CD4-positive, alpha-beta memory T cell (primary cell): ENCODE results near the gene INSIG1. TPM values are rescaled to one million over a fixed set of nuclear protein-coding genes. Genes with fewer than 3 reads are reported as not detected.

Experiments
- CTCF ChIA-PET: fragments of 350-600 bp; sonication (Branson Sonifier 250); formaldehyde crosslinking; loops from one replicate; lab custom pipeline; 2021; ENCODE audit warnings: inconsistent platforms; ENCODE audit not compliant: partially characterized antibody; lab: Charles Lee
- POLR2A ChIA-PET: fragments of 350-600 bp; sonication (Branson Sonifier 250); formaldehyde crosslinking; loops from one replicate; lab custom pipeline; 2021; ENCODE audit not compliant: partially characterized antibody; lab: Charles Lee
- DNase-seq, 5 donors: peaks; one replicate each; pipeline versions ENCODE4 v3.0.0 to v3.0.0-alpha.2; 2020 to 2022; ENCODE audit warnings: mixed read lengths in 1 of 5
- H3K27ac ChIP-seq: one replicate; pipeline ENCODE4 v1.7.0; 2013; ENCODE audit warnings: low read depth, low read length
- H3K27me3 ChIP-seq: 2 replicates; pipeline ENCODE4 v1.7.0; 2013; ENCODE audit warnings: mild to moderate bottlenecking, low read length, moderate library complexity; ENCODE audit not compliant: insufficient read depth
- H3K36me3 ChIP-seq: 2 replicates; pipeline ENCODE4 v1.7.0; 2013; ENCODE audit warnings: mild to moderate bottlenecking, low read length, moderate library complexity; ENCODE audit not compliant: insufficient read depth
- H3K4me1 ChIP-seq: 2 replicates; pipeline ENCODE4 v1.7.0; 2013; ENCODE audit warnings: mild to moderate bottlenecking, low read length, moderate library complexity; ENCODE audit not compliant: insufficient read depth
- H3K4me3 ChIP-seq, 2 donors: one replicate each; pipeline ENCODE4 v1.7.0; 2013; ENCODE audit warnings: low read length in 2 of 2, mild to moderate bottlenecking in 1 of 2
- H3K9me3 ChIP-seq, 2 donors: one replicate each; pipeline ENCODE4 v1.7.0; 2013; ENCODE audit warnings: low read length in 2 of 2, control low read depth in 1 of 2; ENCODE audit not compliant: control insufficient read depth in 1 of 2
- H3K27ac Mint-ChIP-seq, 7 donors: one replicate each; pipeline ENCODE4 v1.8.0; 2020 to 2021; ENCODE audit warnings: mixed read lengths in 7 of 7, mild to moderate bottlenecking in 6 of 7, inconsistent platforms in 3 of 7, moderate library complexity in 3 of 7
- H3K27me3 Mint-ChIP-seq, 2 donors: one replicate each; pipeline ENCODE4 v1.8.0; 2020 to 2021; ENCODE audit warnings: mixed read lengths in 2 of 2
- H3K36me3 Mint-ChIP-seq, 2 donors: one replicate each; pipeline ENCODE4 v1.8.0; 2020 to 2021; ENCODE audit warnings: mixed read lengths in 2 of 2, inconsistent platforms in 1 of 2, mild to moderate bottlenecking in 1 of 2
- H3K4me1 Mint-ChIP-seq, 4 donors: one replicate each; pipeline ENCODE4 v1.8.0; 2020 to 2021; ENCODE audit warnings: mixed read lengths in 4 of 4, mild to moderate bottlenecking in 1 of 4
- H3K4me3 Mint-ChIP-seq, 8 donors: one replicate each; pipeline ENCODE4 v1.8.0; 2020 to 2021; ENCODE audit warnings: mixed read lengths in 8 of 8, mild to moderate bottlenecking in 7 of 8, moderate library complexity in 6 of 8, inconsistent platforms in 3 of 8
- H3K9me3 Mint-ChIP-seq, 8 donors: one replicate each; pipeline ENCODE4 v1.8.0; 2020 to 2021; ENCODE audit warnings: mixed read lengths in 8 of 8, mild to moderate bottlenecking in 5 of 8, inconsistent platforms in 3 of 8, moderate library complexity in 1 of 8
- intact Hi-C: fragments of 100-400 bp; cut with micrococcal nuclease; formaldehyde crosslinking; loops from one replicate; pipeline ENCODE4 v1.15.1; 2023
- polyA plus RNA-seq, 2 donors: library from polyadenylated mRNA; unstranded; fragments of 300-500 nt; fragmentation: Illumina TruSeq; gene quantifications; one replicate each; pipeline ENCODE4 v1.2.3, GENCODE V29; 2021
- total RNA-seq, 2 experiments: library from RNA; stranded (reverse); gene quantifications; one replicate each; pipeline ENCODE4 v1.2.3, GENCODE V29; 2021

INSIG1 gene
- total and polyA plus RNA-seq, 4 experiments from 2014 or later, result 28.1 to 43.0 (median 41.7) TPM

DNA sequence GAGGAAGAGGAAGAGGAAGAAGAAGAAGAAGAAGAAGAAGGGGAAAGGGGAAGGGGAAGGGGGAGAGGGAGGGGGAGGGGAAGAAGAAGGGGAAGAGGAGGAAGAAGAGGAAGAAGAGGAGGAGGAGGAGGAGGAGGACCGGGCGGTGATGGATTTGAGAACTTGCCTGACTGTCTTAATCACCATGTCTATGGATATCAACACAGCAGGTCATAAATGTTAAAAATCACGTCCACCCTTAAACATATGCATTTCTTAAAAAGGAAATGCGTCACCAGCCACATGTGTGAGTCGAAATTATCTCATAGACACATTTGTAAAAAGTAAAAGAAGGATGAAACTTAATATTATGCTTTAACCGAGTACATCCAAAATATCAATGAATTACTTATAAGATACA lies 42.1 kb upstream of the INSIG1 start:
- no peak overlapping the region for H3K27ac Mint-ChIP-seq
- Histone ChIP-seq H3K4me1 (no peaks in the 10 kb centered on the region), H3K9me3 (no peaks in the 10 kb centered on the region), H3K27me3 (no peaks in the 10 kb centered on the region), H3K27ac (no peak overlapping the region), H3K36me3 (no peaks in the 10 kb centered on the region), H3K4me3 (no peak overlapping the region)
- ChIA-PET CTCF (no interaction called here), POLR2A (no interaction called here)
- intact Hi-C loops, result no loop called here
- peaks cover 0 to 1% (median 0%) of the 10 kb centered on the region in 4 donors for H3K4me1 Mint-ChIP-seq
- no peak overlapping the region for H3K4me3 Mint-ChIP-seq
- H3K36me3 Mint-ChIP-seq, result no peaks in the 10 kb centered on the region
- no peaks in the 10 kb centered on the region for H3K9me3 Mint-ChIP-seq
- DNase-seq, result no peak
- peaks cover 4 to 14% of the 10 kb centered on the region in 2 donors for H3K27me3 Mint-ChIP-seq

DNA sequence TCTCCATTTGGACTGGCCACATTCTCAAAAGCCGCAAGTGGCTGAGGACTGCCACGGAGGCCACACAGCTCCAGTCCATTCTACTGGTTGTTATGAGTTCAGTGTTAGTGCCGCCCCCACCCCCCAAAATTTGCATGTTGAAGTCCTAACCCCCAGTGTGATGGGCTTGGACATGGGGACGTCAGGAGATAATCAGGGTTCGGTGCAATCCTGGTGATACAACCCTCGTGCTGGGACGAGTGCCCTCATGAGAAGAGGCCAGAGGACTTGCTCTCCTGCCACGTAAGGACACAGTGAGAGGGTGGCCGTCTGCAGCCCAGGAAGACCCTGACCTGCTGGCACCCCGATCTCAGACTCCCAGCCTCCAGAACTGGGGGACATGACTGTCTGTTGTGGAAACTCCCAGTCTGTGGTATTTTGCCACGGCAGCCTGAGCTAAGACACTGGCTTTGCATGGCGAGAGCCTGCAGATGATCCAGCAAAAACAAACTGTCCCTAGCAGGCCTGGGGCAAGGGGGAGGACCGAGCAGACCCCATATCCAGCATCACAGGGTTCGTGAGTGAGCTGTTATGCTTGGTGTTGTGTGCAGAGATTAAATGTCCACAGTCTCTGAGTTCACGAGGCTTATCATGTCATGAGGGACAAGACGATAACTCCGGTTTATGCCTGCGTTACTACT lies 41.5 kb upstream of the INSIG1 start:
- intact Hi-C loops, result no loop called here
- Mint-ChIP-seq H3K4me3 (no peak overlapping the region), H3K36me3 (no peaks in the 10 kb centered on the region), H3K9me3 (no peaks in the 10 kb centered on the region), H3K27ac (no peak overlapping the region), H3K27me3 (peaks cover 6 to 16% of the 10 kb centered on the region in 2 donors), H3K4me1 (peaks cover 0 to 1% (median 0%) of the 10 kb centered on the region in 4 donors)
- ChIA-PET POLR2A (no interaction called here), CTCF (no interaction called here)
- H3K27ac ChIP-seq, result no peak overlapping the region
- H3K4me3 ChIP-seq, result no peak overlapping the region
- H3K27me3 ChIP-seq, result no peaks in the 10 kb centered on the region
- no peak for DNase-seq
- H3K9me3 ChIP-seq, result no peaks in the 10 kb centered on the region
- no peaks in the 10 kb centered on the region for H3K4me1 ChIP-seq
- H3K36me3 ChIP-seq, result no peaks in the 10 kb centered on the region

DNA sequence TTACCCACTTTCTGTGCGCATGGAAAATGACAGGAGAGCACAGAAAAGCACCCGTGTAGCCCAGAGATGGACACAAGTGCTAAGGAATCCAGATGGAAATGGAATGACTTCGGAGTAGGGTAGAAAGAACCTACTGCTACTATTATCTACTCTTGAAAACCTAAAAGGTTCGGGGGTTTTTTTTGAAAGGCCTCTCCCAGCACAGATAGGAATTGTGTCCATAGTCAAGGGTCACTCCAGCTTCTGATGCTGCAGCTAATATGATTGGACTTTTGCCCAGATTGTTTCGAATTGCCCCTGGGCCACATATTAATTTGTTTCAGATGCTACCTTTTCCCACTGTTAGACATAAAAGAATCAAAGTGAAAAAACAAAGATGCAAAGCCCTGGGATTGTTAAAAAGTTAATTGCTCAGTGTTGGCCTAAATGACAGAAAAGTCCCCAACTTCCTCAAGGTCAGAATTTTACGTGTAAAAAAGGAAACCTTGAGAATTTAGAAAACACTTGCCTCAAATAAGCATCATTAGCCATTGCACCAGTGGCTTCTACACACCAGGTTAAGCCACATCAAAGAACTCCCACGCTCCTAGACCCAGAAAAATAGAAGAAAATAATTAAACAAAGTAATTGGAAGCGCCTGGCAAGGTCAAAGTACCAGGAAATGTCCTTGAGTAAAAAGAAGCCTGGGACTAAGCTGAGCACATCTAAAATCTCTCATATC lies 40.8 kb upstream of the INSIG1 start:
- ChIA-PET CTCF (no interaction called here), POLR2A (no interaction called here)
- intact Hi-C loops, result no loop called here
- Histone ChIP-seq H3K4me3 (no peak overlapping the region), H3K9me3 (no peaks in the 10 kb centered on the region), H3K4me1 (no peaks in the 10 kb centered on the region), H3K27me3 (no peaks in the 10 kb centered on the region), H3K36me3 (no peaks in the 10 kb centered on the region), H3K27ac (no peak overlapping the region)
- DNase-seq, result no peak
- H3K9me3 Mint-ChIP-seq, result no peaks in the 10 kb centered on the region
- peaks cover 6 to 16% of the 10 kb centered on the region in 2 donors for H3K27me3 Mint-ChIP-seq
- no peaks in the 10 kb centered on the region for H3K36me3 Mint-ChIP-seq
- H3K4me1 Mint-ChIP-seq, result peaks cover 0 to 1% (median 0%) of the 10 kb centered on the region in 4 donors
- no peak overlapping the region for H3K4me3 Mint-ChIP-seq
- H3K27ac Mint-ChIP-seq, result no peak overlapping the region

DNA sequence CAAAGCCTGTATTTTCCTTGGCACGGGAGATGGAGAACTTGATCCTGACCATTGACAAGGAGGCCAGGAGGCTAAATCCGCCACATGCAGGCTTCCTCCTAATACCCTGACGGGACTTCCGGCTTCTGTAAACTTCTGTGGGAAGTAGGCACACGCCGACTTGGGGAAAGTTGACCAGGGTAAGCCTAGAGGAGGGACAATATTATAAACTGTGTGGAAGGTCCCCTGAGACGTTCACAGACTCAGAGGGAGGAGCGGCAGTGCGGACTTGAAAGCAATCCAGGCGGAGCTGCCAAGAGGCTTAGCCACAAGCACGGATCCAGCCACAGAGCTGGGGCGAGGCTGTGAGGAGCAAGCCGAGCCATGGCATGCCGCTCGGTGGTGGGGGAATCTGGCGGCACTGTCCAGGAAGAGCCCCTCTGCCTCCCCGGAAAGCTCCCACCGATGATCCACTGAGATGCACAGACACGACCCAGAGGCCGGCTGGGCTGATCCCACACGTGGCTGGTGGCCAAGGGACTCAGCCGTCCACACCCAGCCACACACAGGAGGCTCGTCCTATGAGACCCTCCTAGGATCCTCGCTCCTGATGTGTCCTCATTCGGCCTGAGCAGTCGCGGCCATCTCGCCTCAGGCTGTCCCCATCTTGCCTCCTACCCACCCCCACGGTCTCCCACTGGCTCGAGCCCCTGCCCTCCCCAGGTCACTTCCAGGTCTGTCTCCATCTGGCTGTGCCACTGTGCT lies 40.0 kb upstream of the INSIG1 start:
- no peaks in the 10 kb centered on the region for H3K9me3 ChIP-seq
- no peak overlapping the region for H3K27ac Mint-ChIP-seq
- CTCF ChIA-PET, result no interaction called here
- peaks cover 8 to 14% of the 10 kb centered on the region in 2 donors for H3K27me3 Mint-ChIP-seq
- H3K27me3 ChIP-seq, result no peaks in the 10 kb centered on the region
- intact Hi-C loops, result no loop called here
- H3K36me3 Mint-ChIP-seq, result no peaks in the 10 kb centered on the region
- H3K4me3 ChIP-seq, result no peak overlapping the region
- H3K4me1 ChIP-seq, result no peaks in the 10 kb centered on the region
- no peaks in the 10 kb centered on the region for H3K9me3 Mint-ChIP-seq
- H3K36me3 ChIP-seq, result no peaks in the 10 kb centered on the region
- H3K27ac ChIP-seq, result no peak overlapping the region
- no peak overlapping the region for H3K4me3 Mint-ChIP-seq
- H3K4me1 Mint-ChIP-seq, result peaks cover 0 to 1% (median 0%) of the 10 kb centered on the region in 4 donors
- no peak for DNase-seq
- POLR2A ChIA-PET, result no interaction called here

DNA sequence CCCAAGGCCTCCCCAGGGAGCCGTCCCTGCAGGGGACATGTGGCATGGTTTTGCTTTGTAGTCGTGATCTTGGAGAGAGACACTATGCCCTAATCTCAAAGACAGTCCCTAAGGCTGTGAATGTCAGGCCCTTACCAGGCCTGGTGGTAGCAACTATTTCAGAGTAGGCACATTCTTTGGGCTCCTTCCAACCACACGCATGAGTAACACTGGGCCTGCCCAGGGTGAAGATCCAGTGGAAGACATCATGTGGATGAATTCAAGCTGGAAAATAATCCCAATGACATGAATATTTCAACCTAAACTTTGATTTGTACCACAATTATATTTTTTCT lies 39.5 kb upstream of the INSIG1 start:
- Mint-ChIP-seq H3K4me1 (peaks cover 0 to 1% (median 0%) of the 10 kb centered on the region in 4 donors), H3K27me3 (peaks cover 8 to 12% of the 10 kb centered on the region in 2 donors), H3K36me3 (no peaks in the 10 kb centered on the region), H3K27ac (no peak overlapping the region), H3K4me3 (no peak overlapping the region), H3K9me3 (no peaks in the 10 kb centered on the region)
- H3K36me3 ChIP-seq, result no peaks in the 10 kb centered on the region
- H3K4me3 ChIP-seq, result no peak overlapping the region
- H3K27ac ChIP-seq, result no peak overlapping the region
- no peaks in the 10 kb centered on the region for H3K4me1 ChIP-seq
- ChIA-PET CTCF (no interaction called here), POLR2A (no interaction called here)
- DNase-seq, result no peak
- H3K27me3 ChIP-seq, result no peaks in the 10 kb centered on the region
- intact Hi-C loops, result no loop called here
- no peaks in the 10 kb centered on the region for H3K9me3 ChIP-seq

DNA sequence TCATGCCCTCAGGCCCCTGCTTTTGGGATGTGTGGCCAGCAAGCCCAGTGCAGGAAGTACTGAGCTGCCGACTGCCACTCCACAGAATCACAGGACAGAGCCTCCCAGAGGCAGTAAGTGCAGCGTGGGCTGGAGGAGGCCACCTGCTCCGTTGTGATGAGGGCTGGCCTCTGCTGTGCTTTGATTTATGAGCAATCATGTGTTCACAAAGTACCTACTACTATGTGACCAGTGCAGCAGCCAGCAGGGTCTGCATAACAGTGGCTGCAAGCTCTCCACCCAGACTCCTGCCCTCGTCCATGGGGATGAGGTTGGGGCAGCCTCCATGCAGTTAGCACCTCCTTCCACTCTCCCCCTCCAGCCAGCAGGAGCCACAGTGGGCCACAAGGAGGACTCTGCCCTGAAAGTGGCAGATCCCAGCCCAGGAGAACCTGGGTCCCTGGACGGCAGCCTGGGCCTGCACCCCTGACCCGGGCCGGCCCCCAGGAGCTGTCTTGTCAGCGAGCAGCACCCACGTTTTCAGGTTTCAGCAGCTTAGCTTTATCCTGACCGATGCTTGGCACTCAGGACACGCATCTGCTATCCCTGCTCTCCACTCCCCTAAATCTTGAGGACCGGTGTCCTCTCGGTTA lies 37.7 kb upstream of the INSIG1 start:
- H3K27me3 ChIP-seq, result no peaks in the 10 kb centered on the region
- H3K36me3 ChIP-seq, result no peaks in the 10 kb centered on the region
- H3K4me3 ChIP-seq, result no peak overlapping the region
- Mint-ChIP-seq H3K4me1 (peaks cover 0 to 1% (median 0%) of the 10 kb centered on the region in 4 donors), H3K4me3 (no peak overlapping the region), H3K36me3 (no peaks in the 10 kb centered on the region), H3K27ac (no peak overlapping the region), H3K9me3 (no peaks in the 10 kb centered on the region), H3K27me3 (peaks cover 4 to 5% of the 10 kb centered on the region in 2 donors)
- H3K4me1 ChIP-seq, result no peaks in the 10 kb centered on the region
- H3K9me3 ChIP-seq, result no peaks in the 10 kb centered on the region
- ChIA-PET POLR2A (no interaction called here), CTCF (no interaction called here)
- H3K27ac ChIP-seq, result no peak overlapping the region
- DNase-seq, result no peak
- intact Hi-C loops, result no loop called here

DNA sequence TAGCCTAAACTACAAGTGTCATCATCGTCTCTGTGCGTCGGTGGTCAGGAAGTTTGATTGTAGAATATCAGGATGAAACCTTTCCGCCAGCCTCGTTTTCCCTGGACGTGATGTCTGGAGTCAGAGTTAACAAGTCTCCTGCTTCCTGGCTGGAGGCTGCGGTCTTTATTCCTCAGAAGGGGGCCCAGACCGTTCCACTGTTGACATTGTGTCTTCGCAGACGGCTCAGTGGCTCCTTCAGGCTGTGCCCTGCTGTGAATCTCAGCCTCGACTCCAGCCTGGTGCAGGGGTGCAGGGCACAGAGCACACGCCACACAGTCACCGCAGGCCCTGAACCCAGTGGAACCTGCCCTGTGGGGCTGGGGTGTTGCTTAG lies 37.2 kb upstream of the INSIG1 start:
- intact Hi-C loops, result no loop called here
- no peak overlapping the region for H3K27ac ChIP-seq
- ChIA-PET CTCF (no interaction called here), POLR2A (no interaction called here)
- Mint-ChIP-seq H3K27ac (no peak overlapping the region), H3K36me3 (no peaks in the 10 kb centered on the region), H3K9me3 (no peaks in the 10 kb centered on the region), H3K27me3 (peaks cover 4 to 5% of the 10 kb centered on the region in 2 donors), H3K4me1 (peaks cover 0 to 1% (median 0%) of the 10 kb centered on the region in 4 donors), H3K4me3 (no peak overlapping the region)
- H3K27me3 ChIP-seq, result no peaks in the 10 kb centered on the region
- H3K4me1 ChIP-seq, result no peaks in the 10 kb centered on the region
- no peak overlapping the region for H3K4me3 ChIP-seq
- H3K9me3 ChIP-seq, result no peaks in the 10 kb centered on the region
- no peak for DNase-seq
- no peaks in the 10 kb centered on the region for H3K36me3 ChIP-seq
